Measurements from ENCODE around the gene OR10AD1. TPM values are rescaled to one million over a fixed set of nuclear protein-coding genes. Genes with fewer than 3 reads are reported as not detected.

The OR10AD1 gene
- total RNA-seq, 1 experiment from 2014 or later: not detected

- TF ChIP-seq ZNF532 (CRISPR knock-in tag; IDR thresholded peaks at IDR 0.05; ENCODE audit: borderline replicate concordance) (no peak), ZNF425 (CRISPR knock-in tag; conservative IDR thresholded peaks at IDR 0.05) (no peak)
Measured at GRCh38 chr12:48197549-48197970, 5.5 kb downstream of the OR10AD1 start (continued).

- Mint-ChIP-seq H3K27me3 (ENCODE audit: low read depth) (peaks cover 73% of the 10 kb centered on the region), H3K27ac (no peak overlapping the region), H3K4me1 (0 out of 2 replicates have a peak, but pooled peaks cover 7% of the 10 kb centered on the region), H3K9me3 (0 out of 2 replicates have a peak, but pooled peaks cover 3% of the 10 kb centered on the region), H3K36me3 (no peaks in the 10 kb centered on the region), H3K4me3 (no peak overlapping the region)
- DNase-seq (ENCODE audit: low spot score): no peak
- ATAC-seq: no peak
- POLR2A ChIA-PET: no interaction called here
- CTCF ChIA-PET: interaction anchor here (0.8 to 1.4 kb wide), 2 partner anchors 92 to 424 kb away, joined by 4 read pairs; no protein-coding TSS in a partner anchor
- no peak for TF ChIP-seq TEAD1 (CRISPR knock-in tag; IDR thresholded peaks at IDR 0.05)
- no peak for TF ChIP-seq MAX (CRISPR knock-in tag; IDR thresholded peaks at IDR 0.05)
- no peak for TF ChIP-seq ATF6 (CRISPR knock-in tag; IDR thresholded peaks at IDR 0.05)
- no peak for TF ChIP-seq NR2C2 (CRISPR knock-in tag; IDR thresholded peaks at IDR 0.05)
- TF ChIP-seq RORB (CRISPR knock-in tag; IDR thresholded peaks at IDR 0.05): no peak
- TF ChIP-seq AR (CRISPR knock-in tag; IDR thresholded peaks at IDR 0.05): no peak
- no peak for TF ChIP-seq CDX4 (CRISPR knock-in tag; IDR thresholded peaks at IDR 0.05; ENCODE audit: borderline replicate concordance)
- TF ChIP-seq SP1 (CRISPR knock-in tag; conservative IDR thresholded peaks at IDR 0.05): no peak
- no peak for TF ChIP-seq FOXK1 (CRISPR knock-in tag; IDR thresholded peaks at IDR 0.05)
- TF ChIP-seq ZNF281 (CRISPR knock-in tag; IDR thresholded peaks at IDR 0.05): no peak
- TF ChIP-seq OVOL2 (CRISPR knock-in tag; IDR thresholded peaks at IDR 0.05; ENCODE audit: borderline replicate concordance): no peak
- no peak for TF ChIP-seq ARID4B (CRISPR knock-in tag; IDR thresholded peaks at IDR 0.05; ENCODE audit: borderline replicate concordance)
- TF ChIP-seq IRF2 (CRISPR knock-in tag; IDR thresholded peaks at IDR 0.05; ENCODE audit: borderline replicate concordance, low read depth): no peak
- no peak for TF ChIP-seq ZNF219 (CRISPR knock-in tag; IDR thresholded peaks at IDR 0.05; ENCODE audit: borderline replicate concordance)
Measured at GRCh38 chr12:48194799-48195201, 8.3 kb downstream of the OR10AD1 start.

Data from WTC11 (cell line).